Measurements from ENCODE around the gene HK1. TPM values are rescaled to one million over a fixed set of nuclear protein-coding genes. Genes with fewer than 3 reads are reported as not detected.

HK1 gene
- total and polyA plus RNA-seq, 11 donors: 83.0 to 310 (median 227) TPM

GRCh38 chr10:69412232-69412790 lies 134.0 kb downstream of the HK1 start:
- intact Hi-C loops (cut with DNase I): loop anchor here in 4 of 10 donors (5.0 kb wide), 2 partner anchors 175 to 225 kb away; no protein-coding TSS in a partner anchor
- ATAC-seq: no peak
- H3K9me3 ChIP-seq: no peaks in the 10 kb centered on the region
- no peak overlapping the region for H3K4me3 ChIP-seq
- TF ChIP-seq POLR2A (IDR thresholded peaks at IDR 0.05) (no peak), CTCF (IDR thresholded peaks at IDR 0.05) (no peak)
- peak overlapping the region in 1 of 12 donors; percentile 93 for H3K27ac ChIP-seq
- peak in 1 of 5 donors; percentile 8 for DNase-seq
- H3K27me3 ChIP-seq: no peaks in the 10 kb centered on the region
- H3K36me3 ChIP-seq: no peaks in the 10 kb centered on the region
- WGBS, 4 donors: 76 to 89% (median 86%) methylated on average over 3 of the region's 3 CpGs
- peaks cover 0 to 29% (median 17%) of the 10 kb centered on the region in 12 donors for H3K4me1 ChIP-seq

DNA sequence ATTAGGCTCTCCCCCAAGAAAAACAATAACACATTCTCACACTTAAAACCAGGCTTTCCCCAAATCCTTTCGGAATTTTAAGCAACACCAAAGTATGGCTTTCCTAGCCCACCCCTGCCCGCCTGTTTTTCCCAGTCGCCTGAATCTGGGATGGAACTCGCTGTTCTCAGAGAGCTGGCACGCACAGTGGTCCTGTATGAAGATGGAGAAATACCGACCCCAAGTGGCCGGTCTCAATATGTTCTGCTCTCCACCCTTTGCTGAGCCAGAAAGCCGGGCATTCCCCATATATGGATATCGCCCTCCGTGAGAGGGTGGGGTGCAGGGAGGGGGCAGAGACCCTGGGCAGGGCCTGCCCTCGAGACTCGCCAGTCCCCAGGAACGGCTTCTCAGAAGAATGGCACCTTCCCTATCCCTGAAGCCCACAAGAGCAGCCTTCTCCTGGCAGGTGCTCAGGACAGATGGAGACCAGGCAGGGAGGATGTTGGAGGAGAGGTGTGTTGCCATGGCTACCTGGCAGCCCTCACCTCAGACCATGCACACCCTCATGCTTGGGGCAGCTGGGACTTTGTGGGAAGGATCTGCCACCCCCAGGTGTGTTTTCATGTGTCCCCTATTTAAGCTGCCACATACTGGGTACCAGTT lies 135.0 kb downstream of the HK1 start:
- Histone ChIP-seq H3K36me3 (no peaks in the 10 kb centered on the region), H3K9me3 (no peaks in the 10 kb centered on the region), H3K4me3 (no peak overlapping the region), H3K27ac (peak overlapping the region in 1 of 12 donors; percentile 93), H3K27me3 (no peaks in the 10 kb centered on the region), H3K4me1 (peaks cover 0 to 18% (median 8%) of the 10 kb centered on the region in 12 donors)
- TF ChIP-seq POLR2A (IDR thresholded peaks at IDR 0.05) (no peak), CTCF (IDR thresholded peaks at IDR 0.05) (peak; percentile 37 to 74 (median 63))
- DNase-seq (peak in 4 of 5 donors; percentile 63 to 79 (median 70)), ATAC-seq (peak; percentile 31 to 48 (median 39))
- WGBS, 4 donors: 2 to 9% (median 6%) methylated on average over 8 to 13 of the region's 13 CpGs
- intact Hi-C loops (cut with DNase I): loop anchor here in 4 of 10 donors (5.0 kb wide), 2 partner anchors 176 to 224 kb away; no protein-coding TSS in a partner anchor

DNA sequence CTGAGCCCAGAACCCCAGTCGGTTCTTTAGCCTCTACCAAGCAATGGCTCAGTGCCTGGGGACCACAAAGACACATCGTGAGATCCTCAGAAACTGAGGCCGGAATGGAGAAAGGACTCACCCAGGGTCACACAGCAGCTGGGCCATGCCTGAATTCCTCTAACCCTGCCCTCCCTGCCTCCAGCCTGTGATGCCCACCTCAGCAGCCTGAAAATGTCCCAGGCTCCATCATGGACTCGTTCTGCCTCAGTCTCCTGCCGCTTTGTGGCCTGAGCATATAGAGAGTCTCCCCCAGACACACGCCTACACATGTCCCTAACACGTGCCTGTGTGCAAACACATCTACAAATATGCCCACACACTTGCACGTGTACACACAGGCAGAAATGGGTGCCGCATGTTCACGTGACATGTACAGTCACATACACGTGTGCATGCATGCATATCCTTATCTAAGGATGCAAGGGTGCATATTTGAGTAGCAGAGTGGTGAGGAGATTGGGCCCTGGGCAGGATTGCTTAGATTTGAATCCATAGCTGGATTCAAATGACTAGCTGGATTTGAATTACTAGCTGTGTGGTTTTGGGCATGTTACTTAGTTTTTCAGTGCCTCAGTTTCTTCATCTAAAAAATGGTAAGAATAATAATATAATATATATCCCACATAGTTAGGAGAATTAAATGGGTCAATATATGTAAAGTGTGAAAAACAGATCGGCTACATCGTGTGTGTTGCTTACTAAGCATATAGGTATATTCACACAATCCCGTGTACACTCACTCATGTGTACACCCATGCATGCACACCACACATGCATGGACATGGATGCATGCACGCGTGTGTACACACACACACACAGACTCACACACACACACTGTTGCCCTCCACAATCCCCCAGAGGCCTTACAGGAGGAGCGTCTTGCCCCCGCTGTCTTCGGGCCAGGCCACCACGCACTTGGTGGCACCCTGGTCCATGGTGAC lies 136.0 kb downstream of the HK1 start:
- no peak for ATAC-seq
- no peaks in the 10 kb centered on the region for H3K27me3 ChIP-seq
- no peaks in the 10 kb centered on the region for H3K9me3 ChIP-seq
- no peak for TF ChIP-seq CTCF (IDR thresholded peaks at IDR 0.05)
- TF ChIP-seq POLR2A (IDR thresholded peaks at IDR 0.05): no peak
- no peak overlapping the region for H3K4me3 ChIP-seq
- H3K27ac ChIP-seq: peak overlapping the region in 1 of 12 donors; percentile 93
- peaks cover 0 to 11% (median 2%) of the 10 kb centered on the region in 12 donors for H3K4me1 ChIP-seq
- WGBS, 4 donors: 88 to 93% (median 90%) methylated on average over 20 of the region's 20 CpGs
- no peaks in the 10 kb centered on the region for H3K36me3 ChIP-seq
- DNase-seq: peak in 1 of 5 donors; percentile 17
- intact Hi-C loops (cut with DNase I): loop anchor here in 4 of 10 donors (5.0 kb wide), 2 partner anchors 177 to 223 kb away; no protein-coding TSS in a partner anchor
